ENCODE results near the gene KRT71. TPM values are rescaled to one million over a fixed set of nuclear protein-coding genes. Genes with fewer than 3 reads are reported as not detected.

Gene KRT71
- total RNA-seq, 1 donor from 2014 or later, result not detected

GRCh38 chr12:52546126-52546525, 6.8 kb downstream of the KRT71 start:
- no peaks in the 10 kb centered on the region for H3K4me1 ChIP-seq
- H3K27ac ChIP-seq, result no peak overlapping the region
- no peak for DNase-seq
- peaks cover 3% of the 10 kb centered on the region for H3K27me3 ChIP-seq (ENCODE audit: low read depth)
- H3K36me3 ChIP-seq, result no peaks in the 10 kb centered on the region
- H3K9me3 ChIP-seq, result no peaks in the 10 kb centered on the region
- intact Hi-C loops (cut with DNase I), result no loop called here
- no peak for ATAC-seq
- H3K4me3 ChIP-seq, result no peak overlapping the region
- TF ChIP-seq, protein P1, sequence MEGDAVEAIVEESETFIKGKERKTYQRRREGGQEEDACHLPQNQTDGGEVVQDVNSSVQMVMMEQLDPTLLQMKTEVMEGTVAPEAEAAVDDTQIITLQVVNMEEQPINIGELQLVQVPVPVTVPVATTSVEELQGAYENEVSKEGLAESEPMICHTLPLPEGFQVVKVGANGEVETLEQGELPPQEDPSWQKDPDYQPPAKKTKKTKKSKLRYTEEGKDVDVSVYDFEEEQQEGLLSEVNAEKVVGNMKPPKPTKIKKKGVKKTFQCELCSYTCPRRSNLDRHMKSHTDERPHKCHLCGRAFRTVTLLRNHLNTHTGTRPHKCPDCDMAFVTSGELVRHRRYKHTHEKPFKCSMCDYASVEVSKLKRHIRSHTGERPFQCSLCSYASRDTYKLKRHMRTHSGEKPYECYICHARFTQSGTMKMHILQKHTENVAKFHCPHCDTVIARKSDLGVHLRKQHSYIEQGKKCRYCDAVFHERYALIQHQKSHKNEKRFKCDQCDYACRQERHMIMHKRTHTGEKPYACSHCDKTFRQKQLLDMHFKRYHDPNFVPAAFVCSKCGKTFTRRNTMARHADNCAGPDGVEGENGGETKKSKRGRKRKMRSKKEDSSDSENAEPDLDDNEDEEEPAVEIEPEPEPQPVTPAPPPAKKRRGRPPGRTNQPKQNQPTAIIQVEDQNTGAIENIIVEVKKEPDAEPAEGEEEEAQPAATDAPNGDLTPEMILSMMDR (IDR thresholded peaks at IDR 0.05), result no peak

GRCh38 chr12:52543985-52544883, 8.7 kb downstream of the KRT71 start:
- no peak for ATAC-seq
- H3K36me3 ChIP-seq, result no peaks in the 10 kb centered on the region
- no peak overlapping the region for H3K27ac ChIP-seq
- H3K4me1 ChIP-seq, result peaks cover 3% of the 10 kb centered on the region
- intact Hi-C loops (cut with DNase I), result no loop called here
- no peak for DNase-seq
- TF ChIP-seq, protein P1 (IDR thresholded peaks at IDR 0.05), result no peak
- peaks cover 3% of the 10 kb centered on the region for H3K27me3 ChIP-seq (ENCODE audit: low read depth)
- H3K9me3 ChIP-seq, result no peaks in the 10 kb centered on the region
- no peak overlapping the region for H3K4me3 ChIP-seq

GRCh38 chr12:52542785-52543318, 10.1 kb downstream of the KRT71 start:
- intact Hi-C loops (cut with DNase I), result no loop called here
- H3K27ac ChIP-seq, result no peak overlapping the region
- ATAC-seq, result no peak
- peaks cover 3% of the 10 kb centered on the region for H3K27me3 ChIP-seq (ENCODE audit: low read depth)
- H3K9me3 ChIP-seq, result no peaks in the 10 kb centered on the region
- H3K4me1 ChIP-seq, result peaks cover 4% of the 10 kb centered on the region
- TF ChIP-seq, protein P1 (IDR thresholded peaks at IDR 0.05), result no peak
- H3K4me3 ChIP-seq, result no peak overlapping the region
- DNase-seq, result no peak
- H3K36me3 ChIP-seq, result no peaks in the 10 kb centered on the region

DNA sequence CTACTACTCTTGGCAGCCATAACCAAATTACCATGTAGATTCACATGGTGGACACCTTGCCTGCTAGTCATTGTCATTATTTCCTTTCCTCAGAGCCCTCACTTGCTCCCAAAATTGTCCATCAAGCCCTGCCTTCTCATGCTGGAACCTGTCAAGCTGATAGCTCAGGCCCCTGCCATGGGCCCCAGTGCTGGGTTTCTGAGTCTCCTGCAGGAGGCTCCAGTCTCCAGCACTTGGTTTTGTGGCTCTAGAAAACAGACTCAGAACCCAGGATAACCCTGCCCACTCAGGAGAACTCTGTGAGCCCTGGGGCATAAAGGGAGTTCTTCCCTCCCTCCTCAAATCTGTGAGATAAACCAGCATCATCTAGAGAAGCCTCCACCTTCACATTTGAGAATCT, 10.8 kb downstream of the KRT71 start:
- Histone ChIP-seq H3K4me3 (no peak overlapping the region), H3K4me1 (peaks cover 4% of the 10 kb centered on the region), H3K9me3 (no peaks in the 10 kb centered on the region), H3K36me3 (no peaks in the 10 kb centered on the region), H3K27me3 (ENCODE audit: low read depth) (peaks cover 3% of the 10 kb centered on the region), H3K27ac (no peak overlapping the region)
- intact Hi-C loops (cut with DNase I), result no loop called here
- DNase-seq (no peak), ATAC-seq (no peak)
- TF ChIP-seq, protein P1 (IDR thresholded peaks at IDR 0.05), result no peak

DNA sequence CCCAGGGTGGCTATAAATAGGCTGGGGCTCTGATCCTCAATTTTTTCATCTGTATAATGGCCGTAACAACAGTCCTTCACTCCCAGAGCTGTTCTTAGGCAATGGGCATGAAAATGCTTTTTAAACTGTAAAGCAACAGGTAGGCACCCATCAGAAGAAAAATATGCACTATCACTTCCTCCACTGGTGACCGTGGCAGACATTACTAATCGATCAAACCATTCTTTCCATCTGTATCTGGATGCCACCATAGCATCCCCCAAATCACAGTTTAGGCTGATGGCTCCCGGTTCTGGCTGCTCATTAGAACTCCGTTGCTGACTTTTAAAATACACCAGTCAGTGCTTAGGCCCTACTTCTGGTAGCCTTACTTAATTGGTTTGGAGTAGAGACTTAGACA, 11.2 kb downstream of the KRT71 start:
- TF ChIP-seq, protein P1 (IDR thresholded peaks at IDR 0.05), result no peak
- no peak overlapping the region for H3K4me3 ChIP-seq
- peaks cover 4% of the 10 kb centered on the region for H3K4me1 ChIP-seq
- DNase-seq (no peak), ATAC-seq (no peak)
- no peaks in the 10 kb centered on the region for H3K36me3 ChIP-seq
- H3K27me3 ChIP-seq (ENCODE audit: low read depth), result peaks cover 3% of the 10 kb centered on the region
- intact Hi-C loops (cut with DNase I), result no loop called here
- no peaks in the 10 kb centered on the region for H3K9me3 ChIP-seq
- no peak overlapping the region for H3K27ac ChIP-seq
